ENCODE results near the gene BTNL2.
"Not testable (repeated sequence)": the region's sequence is repeated elsewhere in the genome, so short reads cannot be mapped to it uniquely, and the experiment has no call there.

BTNL2 gene, protein sequence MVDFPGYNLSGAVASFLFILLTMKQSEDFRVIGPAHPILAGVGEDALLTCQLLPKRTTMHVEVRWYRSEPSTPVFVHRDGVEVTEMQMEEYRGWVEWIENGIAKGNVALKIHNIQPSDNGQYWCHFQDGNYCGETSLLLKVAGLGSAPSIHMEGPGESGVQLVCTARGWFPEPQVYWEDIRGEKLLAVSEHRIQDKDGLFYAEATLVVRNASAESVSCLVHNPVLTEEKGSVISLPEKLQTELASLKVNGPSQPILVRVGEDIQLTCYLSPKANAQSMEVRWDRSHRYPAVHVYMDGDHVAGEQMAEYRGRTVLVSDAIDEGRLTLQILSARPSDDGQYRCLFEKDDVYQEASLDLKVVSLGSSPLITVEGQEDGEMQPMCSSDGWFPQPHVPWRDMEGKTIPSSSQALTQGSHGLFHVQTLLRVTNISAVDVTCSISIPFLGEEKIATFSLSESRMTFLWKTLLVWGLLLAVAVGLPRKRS

GRCh38 chr6:32406857-32407256, at the start of gene BTNL2:
TSS of gene BTNL2 (minus strand) at chr6:32407181. CDS start at chr6:32407123, 58 bp downstream.
- DNase-seq (ENCODE audit: low read depth) = no peak

GRCh38 chr6:32449088-32449736, 42.2 kb upstream of the BTNL2 start:
- no peak for DNase-seq (ENCODE audit: low read depth)

DNA sequence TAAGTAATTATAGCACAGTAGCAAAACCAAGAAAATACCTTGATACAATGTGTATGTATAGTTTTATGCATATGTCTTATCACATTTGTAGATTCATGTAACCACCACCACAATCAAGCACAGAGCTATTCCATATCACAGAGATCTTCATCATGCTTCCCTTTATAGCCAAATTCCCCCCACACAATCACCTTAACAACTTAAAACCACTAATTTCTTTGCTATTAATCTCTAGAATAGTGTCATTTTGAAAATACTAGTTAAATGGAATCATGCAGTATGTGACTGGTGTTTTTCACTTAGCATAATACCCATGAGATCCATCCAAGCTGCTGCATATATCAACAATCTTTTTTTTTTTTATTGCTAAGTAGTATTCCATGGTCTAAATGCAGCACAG, 41.0 kb upstream of the BTNL2 start:
- no peak for DNase-seq (ENCODE audit: low read depth)

DNA sequence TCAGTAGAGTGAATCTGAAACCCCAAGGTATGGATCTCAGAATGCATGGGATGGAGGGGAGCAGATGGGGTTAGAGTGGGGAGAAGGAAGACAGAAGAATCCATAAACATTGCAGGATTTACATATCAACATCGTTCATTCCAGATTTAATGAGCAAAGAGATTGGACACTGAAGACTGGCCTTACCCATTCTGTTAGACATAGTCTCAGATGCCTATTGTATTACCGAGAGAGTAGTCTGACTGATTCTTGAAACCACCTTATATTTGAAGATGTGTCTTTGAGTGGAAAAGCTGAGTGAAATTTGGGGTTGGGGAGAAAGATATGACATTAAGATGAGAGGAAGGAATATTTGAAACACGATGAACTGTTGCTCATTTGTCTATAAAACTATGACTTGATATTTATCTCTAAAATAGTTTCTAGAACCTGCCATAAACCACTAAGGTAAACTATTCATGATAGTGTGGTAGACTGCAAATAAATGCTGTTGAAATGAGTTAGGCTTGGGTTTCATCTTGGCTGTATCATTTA, 38.4 kb upstream of the BTNL2 start:
- DNase-seq (ENCODE audit: low read depth) = no peak

DNA sequence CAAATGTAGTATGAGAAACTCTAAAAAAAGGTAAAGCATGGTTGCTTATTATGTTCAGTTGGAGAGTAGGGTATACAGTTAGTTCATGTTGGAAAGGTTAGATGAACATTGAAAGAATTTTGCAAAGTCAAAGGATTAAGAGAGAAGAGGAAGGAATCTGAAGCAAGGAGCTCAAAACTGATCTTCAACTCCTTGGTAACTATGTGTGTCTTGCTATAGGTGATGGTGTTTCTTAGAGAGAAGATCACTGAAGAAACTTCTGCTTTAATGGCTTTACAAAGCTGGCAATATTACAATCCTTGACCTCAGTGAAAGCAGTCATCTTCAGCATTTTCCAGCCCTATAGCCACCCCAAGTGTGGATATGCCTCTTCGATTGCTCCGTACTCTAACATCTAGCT, 37.5 kb upstream of the BTNL2 start:
- no peak for DNase-seq (ENCODE audit: low read depth)

DNA sequence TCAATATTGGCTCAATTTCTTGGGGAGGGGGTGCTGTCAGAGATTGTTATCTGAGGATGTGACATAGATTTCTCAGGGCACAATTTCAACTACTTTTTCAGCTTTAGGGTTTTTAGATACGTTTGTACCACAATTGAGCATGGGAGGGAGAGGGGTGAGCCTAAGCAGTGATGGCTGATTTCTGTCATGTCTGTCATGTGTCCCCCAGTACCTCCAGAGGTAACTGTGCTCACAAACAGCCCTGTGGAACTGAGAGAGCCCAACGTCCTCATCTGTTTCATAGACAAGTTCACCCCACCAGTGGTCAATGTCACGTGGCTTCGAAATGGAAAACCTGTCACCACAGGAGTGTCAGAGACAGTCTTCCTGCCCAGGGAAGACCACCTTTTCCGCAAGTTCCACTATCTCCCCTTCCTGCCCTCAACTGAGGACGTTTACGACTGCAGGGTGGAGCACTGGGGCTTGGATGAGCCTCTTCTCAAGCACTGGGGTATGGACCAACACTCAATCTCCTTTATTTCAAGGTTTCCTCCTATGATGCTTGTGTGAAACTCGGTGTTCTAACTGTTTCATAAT, 36.1 kb upstream of the BTNL2 start:
- DNase-seq (ENCODE audit: low read depth) = no peak

DNA sequence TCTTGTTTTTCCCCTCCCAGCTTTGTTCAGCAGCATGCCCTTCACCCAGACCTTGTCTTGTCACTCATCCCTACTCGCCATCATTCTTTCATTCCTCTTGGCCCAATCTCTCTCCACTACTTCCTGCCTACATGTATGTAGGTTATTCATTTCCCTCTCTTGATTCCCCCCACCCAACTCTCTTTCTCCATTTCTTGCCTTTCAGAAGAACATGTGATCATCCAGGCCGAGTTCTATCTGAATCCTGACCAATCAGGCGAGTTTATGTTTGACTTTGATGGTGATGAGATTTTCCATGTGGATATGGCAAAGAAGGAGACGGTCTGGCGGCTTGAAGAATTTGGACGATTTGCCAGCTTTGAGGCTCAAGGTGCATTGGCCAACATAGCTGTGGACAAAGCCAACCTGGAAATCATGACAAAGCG, 35.3 kb upstream of the BTNL2 start:
- no peak for DNase-seq (ENCODE audit: low read depth)

DNA sequence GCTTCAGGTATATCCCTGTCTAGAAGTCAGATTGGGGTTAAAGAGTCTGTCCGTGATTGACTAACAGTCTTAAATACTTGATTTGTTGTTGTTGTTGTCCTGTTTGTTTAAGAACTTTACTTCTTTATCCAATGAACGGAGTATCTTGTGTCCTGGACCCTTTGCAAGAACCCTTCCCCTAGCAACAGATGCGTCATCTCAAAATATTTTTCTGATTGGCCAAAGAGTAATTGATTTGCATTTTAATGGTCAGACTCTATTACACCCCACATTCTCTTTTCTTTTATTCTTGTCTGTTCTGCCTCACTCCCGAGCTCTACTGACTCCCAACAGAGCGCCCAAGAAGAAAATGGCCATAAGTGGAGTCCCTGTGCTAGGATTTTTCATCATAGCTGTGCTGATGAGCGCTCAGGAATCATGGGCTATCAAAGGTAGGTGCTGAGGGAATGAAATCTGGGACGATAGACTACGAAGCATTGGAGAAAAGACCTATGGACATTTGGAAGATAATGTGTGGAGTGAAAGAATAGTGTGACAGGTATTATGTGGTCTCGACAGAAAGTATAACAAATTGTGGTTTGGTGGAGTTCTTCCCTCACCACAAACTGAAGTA, 32.7 kb upstream of the BTNL2 start, which contains the start of gene HLA-DRA:
Gene HLA-DRA, plus strand, starts transcription at position 286 of the 613 bp plus-strand sequence. Its CDS starts 64 bp downstream, at position 350.
- DNase-seq (ENCODE audit: low read depth) = no peak

GRCh38 chr6:32439139-32439538, 32.2 kb upstream of the BTNL2 start:
- DNase-seq (ENCODE audit: low read depth) = no peak

DNA sequence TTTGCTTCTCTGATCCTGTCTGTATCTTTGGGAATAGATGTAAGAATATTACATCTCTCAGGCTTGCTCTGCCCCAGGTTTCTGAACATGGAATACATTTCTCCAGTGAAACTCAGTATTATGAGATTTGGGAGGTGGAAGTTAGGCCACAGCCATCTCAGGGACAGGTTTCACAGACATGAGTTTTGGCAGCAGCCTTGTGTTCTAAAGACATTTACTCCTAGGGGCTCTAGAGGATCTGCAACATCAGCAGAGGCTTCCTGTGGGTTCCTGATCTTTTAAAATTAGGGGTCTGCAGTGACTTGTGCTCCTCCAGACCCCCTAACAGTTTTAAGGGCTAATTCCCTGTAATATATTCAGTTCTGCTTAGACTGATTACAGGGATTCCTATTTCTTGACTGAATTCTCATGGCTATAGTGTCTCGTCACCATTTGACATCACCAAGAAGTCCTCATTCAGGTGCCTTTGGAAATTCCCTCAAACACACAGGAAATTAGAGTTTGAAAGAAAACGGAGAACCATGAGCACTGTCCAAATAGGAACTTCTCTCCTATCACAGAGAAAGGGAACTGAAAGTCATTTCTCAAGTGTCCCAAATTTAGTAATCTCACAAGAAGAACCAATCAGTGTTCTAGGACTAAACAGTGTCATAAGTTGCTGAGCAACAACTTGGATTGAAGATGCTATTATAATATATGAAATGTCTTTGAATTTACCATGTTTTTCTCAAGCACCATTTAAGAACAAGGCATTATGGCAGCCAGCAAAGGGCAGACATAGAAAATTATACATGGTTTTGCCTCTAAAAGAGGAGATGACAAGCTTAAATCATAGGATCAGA, 30.2 kb upstream of the BTNL2 start:
- no peak for DNase-seq (ENCODE audit: low read depth)

DNA sequence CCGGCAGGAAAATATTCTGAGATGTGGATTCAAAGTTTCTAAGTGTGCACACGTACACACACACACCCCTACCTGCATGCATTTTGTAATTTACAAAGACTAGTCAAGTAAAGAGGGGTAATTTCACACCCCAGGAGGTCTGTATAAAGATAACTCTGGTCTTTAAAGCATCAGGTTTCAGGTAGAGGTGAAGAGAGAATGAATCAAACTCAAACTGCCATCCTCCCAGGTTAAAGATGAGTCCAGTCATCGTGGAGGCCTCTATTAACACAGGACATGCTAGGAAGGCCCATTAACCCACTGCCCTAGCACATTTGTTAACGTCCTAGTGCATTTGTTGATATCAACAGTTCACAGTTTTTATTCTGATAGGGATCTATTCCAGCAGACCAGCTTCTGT, 29.2 kb upstream of the BTNL2 start:
- DNase-seq (ENCODE audit: low read depth) = no peak

GRCh38 chr6:32433950-32434349, 27.0 kb upstream of the BTNL2 start:
- DNase-seq (ENCODE audit: low read depth) = not testable (repeated sequence)

GRCh38 chr6:32432050-32432450, 25.1 kb upstream of the BTNL2 start:
- no peak for DNase-seq (ENCODE audit: low read depth)

GRCh38 chr6:32431142-32431541, 24.2 kb upstream of the BTNL2 start:
- DNase-seq (ENCODE audit: low read depth) = no peak

- DNase-seq (ENCODE audit: low read depth) = no peak
Measured at GRCh38 chr6:32430179-32430578, 23.2 kb upstream of the BTNL2 start.

- no peak for DNase-seq (ENCODE audit: low read depth)
Measured at GRCh38 chr6:32427934-32428474, 21.0 kb upstream of the BTNL2 start.

DNA sequence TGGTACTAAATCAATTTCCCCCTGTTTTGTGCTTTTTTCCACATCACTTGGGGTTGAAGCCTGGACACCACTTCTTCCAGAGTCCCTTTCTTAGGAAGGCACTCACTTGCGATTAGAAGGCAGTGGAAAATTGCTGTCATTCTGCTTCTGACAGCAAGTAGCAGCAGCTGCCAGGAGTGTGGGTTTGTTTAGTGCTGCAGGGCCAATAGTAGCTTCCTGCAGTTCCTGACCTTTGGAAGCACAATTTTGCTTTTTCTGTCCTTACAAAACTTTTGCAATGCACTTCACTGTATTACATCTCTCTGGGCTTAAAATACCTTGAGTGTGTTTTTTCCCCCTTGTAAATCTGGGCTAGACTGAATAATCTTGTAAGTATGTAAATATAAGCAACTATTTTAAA, 20.2 kb upstream of the BTNL2 start:
- DNase-seq (ENCODE audit: low read depth) = no peak

GRCh38 chr6:32426338-32426737, 19.4 kb upstream of the BTNL2 start:
- no peak for DNase-seq (ENCODE audit: low read depth)

- DNase-seq (ENCODE audit: low read depth) = no peak
Measured at GRCh38 chr6:32424589-32425300, 17.8 kb upstream of the BTNL2 start.

- no peak for DNase-seq (ENCODE audit: low read depth)
Measured at GRCh38 chr6:32416036-32416435, 9.1 kb upstream of the BTNL2 start.

Data from activated T-helper 1 cell treated with Interleukin-2 at 50 U/mL for 16 hours (primary cell).